Suprapubic skin (tissue), 4 donors: ENCODE measurements around the gene KCNK18. TPM values are rescaled to one million over a fixed set of nuclear protein-coding genes. Genes with fewer than 3 reads are reported as not detected.
"Not testable (repeated sequence)": the region's sequence is repeated elsewhere in the genome, so short reads cannot be mapped to it uniquely, and the experiment has no call there.

Experiments used
- DNase-seq, 2 donors: peaks; one replicate each; pipeline ENCODE4 v3.0.0-alpha.2; 2019; ENCODE audit warnings: low spot score in 2 of 2
- H3K27ac ChIP-seq: fragments of 200-600 bp; sonication (generic); one replicate; pipeline ENCODE4 v1.5.1; 2019
- H3K27me3 ChIP-seq: fragments of 200-600 bp; sonication (generic); one replicate; pipeline ENCODE4 v1.5.1; 2019
- H3K36me3 ChIP-seq: fragments of 200-600 bp; sonication (generic); one replicate; pipeline ENCODE4 v1.5.1; 2019
- H3K4me1 ChIP-seq: fragments of 200-600 bp; sonication (generic); one replicate; pipeline ENCODE4 v1.5.1; 2019
- H3K4me3 ChIP-seq: fragments of 200-600 bp; sonication (generic); one replicate; pipeline ENCODE4 v1.5.1; 2019; ENCODE audit warnings: mild to moderate bottlenecking
- H3K9me3 ChIP-seq: fragments of 200-600 bp; sonication (generic); one replicate; pipeline ENCODE4 v1.5.1; 2019
- CTCF ChIP-seq, 2 donors: fragments of 200-600 bp in 1 of 2; fragments of 450-650 bp in 1 of 2; sonication (generic) in 1 of 2; IDR thresholded peaks; one replicate each; pipeline ENCODE4 v1.5.1; 2016 to 2019; ENCODE audit warnings: antibody characterized with exemption in 2 of 2, mild to moderate bottlenecking in 1 of 2, moderate library complexity in 1 of 2
- EP300 ChIP-seq: sonication (generic); formaldehyde crosslinking; IDR thresholded peaks from one replicate; pipeline ENCODE4 v1.6.1; 2017; ENCODE audit warnings: antibody characterized with exemption
- POLR2A ChIP-seq, 2 donors: fragments of 450-650 bp; IDR thresholded peaks; one replicate each; pipeline ENCODE4 v1.6.1; 2017; ENCODE audit warnings: antibody characterized with exemption in 2 of 2, mild to moderate bottlenecking in 2 of 2, moderate library complexity in 2 of 2
- POLR2AphosphoS5 ChIP-seq, 3 donors: sonication (generic); formaldehyde crosslinking; IDR thresholded peaks; one replicate each; pipeline ENCODE4 v1.6.1; 2017; ENCODE audit warnings: antibody characterized with exemption in 3 of 3
- WGBS: methylation state at CpG from one replicate; pipeline ENCODE4 v1.1.5; 2018; 5-methylcytosine and 5-hydroxymethylcytosine counted together
- total RNA-seq, 4 donors: library from RNA; depleted of rRNA; stranded (reverse); fragments of >200 nt; gene quantifications; one replicate each; pipeline ENCODE4 v1.1.0, GENCODE V29; 2016

Gene KCNK18
- total RNA-seq, 4 donors from 2014 or later: not detected

DNA sequence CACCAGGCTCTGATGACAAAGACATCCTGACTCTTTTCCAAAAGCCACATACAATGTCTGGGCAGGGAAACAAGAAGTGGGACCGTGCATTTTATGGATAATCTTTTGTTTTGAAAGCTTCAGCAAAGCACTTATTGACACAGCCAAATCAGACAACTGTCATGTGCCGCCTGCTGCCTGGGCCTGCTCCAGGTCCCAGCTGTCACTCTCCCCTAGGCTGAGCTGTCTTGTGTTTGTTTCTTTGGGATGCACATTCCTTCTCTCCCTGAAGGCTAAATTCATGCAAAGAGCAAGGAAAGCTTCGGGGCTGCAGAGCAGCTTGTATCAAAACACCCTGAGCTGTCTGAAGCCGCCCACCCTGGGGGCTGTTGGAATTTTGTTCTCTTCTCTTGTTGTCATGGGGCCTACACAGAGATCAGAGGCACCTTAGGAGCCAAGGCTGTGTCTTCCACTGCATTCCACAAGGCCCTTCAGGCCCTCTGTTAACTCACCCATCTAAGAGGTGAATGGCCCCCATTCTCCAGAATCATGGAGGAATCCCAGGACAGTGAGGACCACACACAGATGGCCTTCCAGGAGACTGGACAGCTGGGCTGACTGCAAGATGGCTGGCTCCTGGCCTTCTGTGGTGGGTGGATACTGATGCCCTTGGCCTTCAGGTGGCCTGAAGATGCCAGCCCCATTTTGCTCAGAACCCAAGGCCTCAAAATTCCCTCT is 25.8 kb downstream of the KCNK18 start:
- no peaks in the 10 kb centered on the region for H3K36me3 ChIP-seq
- H3K4me1 ChIP-seq: no peaks in the 10 kb centered on the region
- WGBS: 59% methylated on average over 4 of the region's 4 CpGs
- TF ChIP-seq POLR2AphosphoS5 (IDR thresholded peaks at IDR 0.05): no peak
- TF ChIP-seq CTCF (IDR thresholded peaks at IDR 0.05): no peak
- TF ChIP-seq POLR2A (IDR thresholded peaks at IDR 0.05): no peak
- no peak for TF ChIP-seq EP300
- no peak overlapping the region for H3K27ac ChIP-seq
- DNase-seq: peak in 1 of 2 donors; percentile 35
- no peak overlapping the region for H3K4me3 ChIP-seq
- H3K9me3 ChIP-seq: no peaks in the 10 kb centered on the region
- H3K27me3 ChIP-seq: peaks cover 32% of the 10 kb centered on the region

DNA sequence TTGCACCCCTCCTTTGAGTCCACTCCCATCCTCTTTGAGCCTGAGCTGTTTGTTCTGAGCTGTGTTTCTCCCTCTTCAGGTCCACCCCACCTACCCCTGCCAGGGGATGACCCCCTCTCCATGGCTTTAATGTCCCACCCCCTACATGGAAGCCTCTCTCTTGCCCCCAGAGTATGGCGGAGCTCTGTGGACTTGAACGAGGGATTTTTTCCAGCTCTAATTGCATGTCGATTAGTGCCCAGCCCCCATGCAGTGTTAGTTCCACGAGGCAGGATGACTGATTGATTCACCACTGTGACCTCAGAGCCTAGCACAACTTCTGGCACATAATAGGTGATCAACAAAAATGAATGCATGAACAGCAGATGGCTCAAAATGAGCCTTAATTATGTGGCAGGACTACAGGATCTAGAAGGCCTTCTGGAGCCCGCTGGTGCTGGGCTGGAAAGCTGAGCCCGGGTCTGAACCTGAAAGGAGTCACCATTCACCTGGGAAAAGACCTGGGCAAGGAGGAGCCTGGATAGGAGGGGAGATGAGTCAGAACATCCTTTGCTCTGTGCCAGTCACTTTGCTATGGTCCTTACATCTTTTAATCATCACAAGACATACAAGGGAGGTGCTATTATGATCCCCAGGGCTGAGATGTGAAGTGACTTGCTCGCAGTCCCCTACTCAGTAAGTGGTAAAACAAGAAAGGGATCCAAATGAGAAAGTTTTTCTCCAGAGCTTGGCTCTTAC is 26.6 kb downstream of the KCNK18 start:
- TF ChIP-seq CTCF (IDR thresholded peaks at IDR 0.05) (no peak), POLR2A (IDR thresholded peaks at IDR 0.05) (no peak)
- no peak overlapping the region for H3K4me3 ChIP-seq
- WGBS: 86% methylated on average over 7 of the region's 7 CpGs
- DNase-seq: peak in 1 of 2 donors; percentile 22
- H3K4me1 ChIP-seq: no peaks in the 10 kb centered on the region
- no peaks in the 10 kb centered on the region for H3K36me3 ChIP-seq
- peaks cover 29% of the 10 kb centered on the region for H3K27me3 ChIP-seq
- H3K9me3 ChIP-seq: no peaks in the 10 kb centered on the region
- H3K27ac ChIP-seq: no peak overlapping the region

DNA sequence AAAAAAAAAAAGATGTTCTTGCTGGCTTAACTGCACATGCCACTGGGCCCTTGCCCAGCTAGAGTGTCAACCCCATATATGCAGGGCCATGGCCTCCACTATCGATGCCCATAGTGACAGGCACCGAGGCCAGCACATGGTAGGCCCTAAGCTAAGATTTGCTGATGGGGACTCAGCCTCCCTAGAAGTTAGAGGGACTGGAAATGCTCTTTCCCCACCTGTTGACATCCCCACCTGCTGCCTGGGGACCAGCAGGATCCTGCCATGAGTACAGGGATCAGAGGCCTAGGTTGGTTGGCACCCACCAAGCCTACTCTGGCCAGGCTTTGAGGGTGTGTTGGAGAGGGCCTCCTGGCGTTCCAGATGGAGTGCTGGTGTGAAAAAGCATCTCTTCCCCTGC is 27.6 kb downstream of the KCNK18 start:
- Histone ChIP-seq H3K27me3 (peaks cover 31% of the 10 kb centered on the region), H3K9me3 (no peaks in the 10 kb centered on the region), H3K4me3 (no peak overlapping the region), H3K27ac (no peak overlapping the region), H3K4me1 (no peaks in the 10 kb centered on the region), H3K36me3 (no peaks in the 10 kb centered on the region)
- no peak for TF ChIP-seq POLR2A (IDR thresholded peaks at IDR 0.05)
- DNase-seq: peak in 1 of 2 donors; percentile 4
- WGBS: 85% methylated on average over 2 of the region's 3 CpGs

DNA sequence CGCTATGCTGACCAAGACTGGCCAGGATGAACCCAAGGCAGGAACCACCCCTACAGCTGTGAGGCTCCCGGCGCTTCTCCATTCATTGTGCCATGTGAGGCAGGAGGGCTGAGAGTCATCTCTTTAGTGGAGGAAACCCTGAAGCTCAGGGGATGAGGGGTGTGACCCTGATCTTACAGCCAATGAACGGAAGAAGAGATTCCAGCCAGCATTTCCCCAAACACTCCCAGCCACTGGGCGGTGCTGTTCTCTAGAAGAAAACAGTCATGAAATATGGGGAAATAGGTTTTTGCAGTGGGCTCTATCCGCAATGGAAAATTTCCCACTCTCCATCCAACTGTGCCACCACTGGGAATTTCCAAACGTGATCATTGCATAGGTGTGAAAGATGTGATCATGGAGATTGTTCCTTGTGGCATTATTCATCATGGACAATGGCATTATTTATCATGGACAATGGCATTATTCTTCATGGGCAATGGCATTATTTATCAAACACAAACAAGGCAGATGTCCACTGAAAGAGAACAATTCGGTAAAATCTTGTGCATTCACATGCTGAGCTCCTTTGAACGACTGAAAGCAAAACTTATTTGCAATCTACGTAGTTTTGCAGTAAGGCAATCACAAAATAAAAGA is 29.6 kb downstream of the KCNK18 start:
- Histone ChIP-seq H3K27me3 (peaks cover 33% of the 10 kb centered on the region), H3K4me3 (no peak overlapping the region), H3K27ac (no peak overlapping the region), H3K4me1 (no peaks in the 10 kb centered on the region), H3K36me3 (no peaks in the 10 kb centered on the region), H3K9me3 (no peaks in the 10 kb centered on the region)
- DNase-seq: no peak
- TF ChIP-seq CTCF (IDR thresholded peaks at IDR 0.05): no peak
- TF ChIP-seq POLR2A (IDR thresholded peaks at IDR 0.05): no peak
- TF ChIP-seq EP300: no peak
- no peak for TF ChIP-seq POLR2AphosphoS5 (IDR thresholded peaks at IDR 0.05)
- 29% methylated on average over 10 of the region's 10 CpGs for WGBS

- no peak for TF ChIP-seq POLR2A (IDR thresholded peaks at IDR 0.05)
- TF ChIP-seq CTCF (IDR thresholded peaks at IDR 0.05): no peak
- TF ChIP-seq POLR2AphosphoS5 (IDR thresholded peaks at IDR 0.05): no peak
- TF ChIP-seq EP300: no peak
- H3K27ac ChIP-seq: no peak overlapping the region
- H3K9me3 ChIP-seq: no peaks in the 10 kb centered on the region
- no peak for DNase-seq
- no peak overlapping the region for H3K4me3 ChIP-seq
- no peaks in the 10 kb centered on the region for H3K36me3 ChIP-seq
- H3K4me1 ChIP-seq: no peaks in the 10 kb centered on the region
- H3K27me3 ChIP-seq: peaks cover 35% of the 10 kb centered on the region
Measured at GRCh38 chr10:117228210-117228609, 30.9 kb downstream of the KCNK18 start.

DNA sequence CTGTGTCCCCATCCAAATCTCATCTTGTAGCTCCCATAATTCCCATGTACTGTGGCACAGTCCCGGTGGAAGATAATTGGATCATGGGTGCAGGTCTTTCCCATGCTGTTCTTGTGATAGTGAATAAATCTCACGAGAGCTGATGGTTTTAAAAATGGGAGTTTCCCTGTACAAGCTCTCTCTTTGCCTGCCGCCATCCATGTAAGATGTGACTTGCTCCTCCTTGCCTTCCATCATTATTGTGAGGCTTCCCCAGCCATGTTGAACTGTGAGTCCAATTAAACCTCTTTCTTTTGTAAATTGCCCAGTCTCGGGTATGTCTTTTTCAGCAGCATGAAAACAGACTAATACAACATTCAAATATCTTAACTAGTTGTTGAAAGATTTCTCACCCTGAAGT is 32.8 kb downstream of the KCNK18 start:
- H3K27ac ChIP-seq, H3K9me3 ChIP-seq, H3K4me3 ChIP-seq, DNase-seq, H3K4me1 ChIP-seq, H3K36me3 ChIP-seq: not testable (repeated sequence)
- WGBS: 93% methylated on average over 4 of the region's 4 CpGs
- H3K27me3 ChIP-seq: peaks cover 35% of the 10 kb centered on the region
